HG02840 (cell line): ENCODE data around the gene CSF1R.

Experiments
- ATAC-seq: cut with Tn5 transposase; IDR thresholded peaks from one replicate; pipeline ENCODE4 v1.9.1; 2021; ENCODE audit warnings: mild to moderate bottlenecking, moderate library complexity, moderate number of reproducible peaks; ENCODE audit not compliant: unreplicated experiment, low FRiP score

CSF1R gene

GRCh38 chr5:150121448-150122157 lies 35.2 kb upstream of the CSF1R start:
- ATAC-seq, result no peak

GRCh38 chr5:150120617-150121447 lies 34.5 kb upstream of the CSF1R start:
- no peak for ATAC-seq

GRCh38 chr5:150120062-150120441 lies 33.7 kb upstream of the CSF1R start:
- no peak for ATAC-seq

GRCh38 chr5:150119421-150120061 lies 33.2 kb upstream of the CSF1R start:
- no peak for ATAC-seq

GRCh38 chr5:150118561-150119229 lies 32.3 kb upstream of the CSF1R start:
- no peak for ATAC-seq

GRCh38 chr5:150117945-150118560 lies 31.7 kb upstream of the CSF1R start:
- no peak for ATAC-seq

GRCh38 chr5:150116667-150117400 lies 30.5 kb upstream of the CSF1R start:
- no peak for ATAC-seq

GRCh38 chr5:150114773-150115408 lies 28.5 kb upstream of the CSF1R start:
- no peak for ATAC-seq

- ATAC-seq, result no peak
Measured at GRCh38 chr5:150114102-150114641, 27.8 kb upstream of the CSF1R start.

GRCh38 chr5:150113047-150113744 lies 26.8 kb upstream of the CSF1R start:
- ATAC-seq, result no peak

- no peak for ATAC-seq
Measured at GRCh38 chr5:150112201-150113046, 26.1 kb upstream of the CSF1R start.

- ATAC-seq, result no peak
Measured at GRCh38 chr5:150111122-150111521, 24.8 kb upstream of the CSF1R start.

- ATAC-seq, result no peak
Measured at GRCh38 chr5:150109921-150110320, 23.6 kb upstream of the CSF1R start.

GRCh38 chr5:150108711-150109514 lies 22.6 kb upstream of the CSF1R start:
- no peak for ATAC-seq

GRCh38 chr5:150107909-150108447 lies 21.6 kb upstream of the CSF1R start:
- ATAC-seq, result no peak

- ATAC-seq, result no peak
Measured at GRCh38 chr5:150106674-150107426, 20.5 kb upstream of the CSF1R start.
